Measurements from ENCODE around the gene ITPR2. TPM values are rescaled to one million over a fixed set of nuclear protein-coding genes. Genes with fewer than 3 reads are reported as not detected.

ITPR2 gene
- total RNA-seq, 1 donor from 2014 or later = 74.5 TPM

GRCh38 chr12:26304273-26304672, 528.7 kb downstream of the ITPR2 start:
- ChIA-PET CTCF (interaction anchor here (1.1 kb wide), 1 partner anchor 14 kb away, joined by 3 read pairs; no protein-coding TSS in a partner anchor), POLR2A (no interaction called here)
- TF ChIP-seq, protein P1, sequence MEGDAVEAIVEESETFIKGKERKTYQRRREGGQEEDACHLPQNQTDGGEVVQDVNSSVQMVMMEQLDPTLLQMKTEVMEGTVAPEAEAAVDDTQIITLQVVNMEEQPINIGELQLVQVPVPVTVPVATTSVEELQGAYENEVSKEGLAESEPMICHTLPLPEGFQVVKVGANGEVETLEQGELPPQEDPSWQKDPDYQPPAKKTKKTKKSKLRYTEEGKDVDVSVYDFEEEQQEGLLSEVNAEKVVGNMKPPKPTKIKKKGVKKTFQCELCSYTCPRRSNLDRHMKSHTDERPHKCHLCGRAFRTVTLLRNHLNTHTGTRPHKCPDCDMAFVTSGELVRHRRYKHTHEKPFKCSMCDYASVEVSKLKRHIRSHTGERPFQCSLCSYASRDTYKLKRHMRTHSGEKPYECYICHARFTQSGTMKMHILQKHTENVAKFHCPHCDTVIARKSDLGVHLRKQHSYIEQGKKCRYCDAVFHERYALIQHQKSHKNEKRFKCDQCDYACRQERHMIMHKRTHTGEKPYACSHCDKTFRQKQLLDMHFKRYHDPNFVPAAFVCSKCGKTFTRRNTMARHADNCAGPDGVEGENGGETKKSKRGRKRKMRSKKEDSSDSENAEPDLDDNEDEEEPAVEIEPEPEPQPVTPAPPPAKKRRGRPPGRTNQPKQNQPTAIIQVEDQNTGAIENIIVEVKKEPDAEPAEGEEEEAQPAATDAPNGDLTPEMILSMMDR (IDR thresholded peaks at IDR 0.05) = no peak
- Mint-ChIP-seq H3K36me3 (ENCODE audit: low read depth) (no peaks in the 10 kb centered on the region), H3K4me1 (peaks cover 18% of the 10 kb centered on the region), H3K27ac (no peak overlapping the region), H3K4me3 (no peak overlapping the region), H3K9me3 (no peaks in the 10 kb centered on the region), H3K27me3 (no peaks in the 10 kb centered on the region)
- ATAC-seq (ENCODE audit: low read depth) (no peak), DNase-seq (no peak)
- intact Hi-C loops (cut with micrococcal nuclease) = no loop called here

DNA sequence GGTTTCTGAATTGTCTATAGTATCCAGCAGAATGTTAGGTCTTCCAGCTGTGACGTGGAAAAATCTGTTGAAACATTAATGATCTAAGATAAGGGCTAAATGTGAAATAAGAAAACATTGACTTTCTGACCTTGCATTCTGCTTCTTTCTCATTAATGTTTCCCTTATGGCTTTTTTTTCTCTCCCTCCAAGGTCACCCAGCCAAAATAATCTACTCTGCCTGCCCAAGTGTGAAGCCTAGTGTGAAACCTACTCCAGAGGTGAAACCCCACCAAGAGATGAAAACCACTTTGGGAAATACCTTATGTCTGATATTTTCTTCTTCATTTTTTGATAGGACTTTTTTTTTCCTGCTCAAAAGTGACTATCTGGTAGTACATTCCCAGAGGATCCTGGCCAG, 529.6 kb downstream of the ITPR2 start:
- intact Hi-C loops (cut with micrococcal nuclease) = no loop called here
- peak overlapping the region; percentile 5 for H3K27ac Mint-ChIP-seq
- TF ChIP-seq, protein P1 (IDR thresholded peaks at IDR 0.05) = no peak
- peaks cover 27% of the 10 kb centered on the region for H3K4me1 Mint-ChIP-seq
- no peaks in the 10 kb centered on the region for H3K36me3 Mint-ChIP-seq (ENCODE audit: low read depth)
- ATAC-seq (ENCODE audit: low read depth) (no peak), DNase-seq (no peak)
- CTCF ChIA-PET = no interaction called here
- no peaks in the 10 kb centered on the region for H3K27me3 Mint-ChIP-seq
- H3K9me3 Mint-ChIP-seq = no peaks in the 10 kb centered on the region
- POLR2A ChIA-PET = no interaction called here
- no peak overlapping the region for H3K4me3 Mint-ChIP-seq

- H3K36me3 Mint-ChIP-seq (ENCODE audit: low read depth) = no peaks in the 10 kb centered on the region
- intact Hi-C loops (cut with micrococcal nuclease) = no loop called here
- peaks cover 33% of the 10 kb centered on the region for H3K4me1 Mint-ChIP-seq
- POLR2A ChIA-PET = no interaction called here
- no peak for ATAC-seq (ENCODE audit: low read depth)
- TF ChIP-seq, protein P1 (IDR thresholded peaks at IDR 0.05) = no peak
- H3K27me3 Mint-ChIP-seq = no peaks in the 10 kb centered on the region
- CTCF ChIA-PET = no interaction called here
- H3K4me3 Mint-ChIP-seq = no peak overlapping the region
- no peak for DNase-seq
- no peak overlapping the region for H3K27ac Mint-ChIP-seq
- H3K9me3 Mint-ChIP-seq = no peaks in the 10 kb centered on the region
These were observed 530.2 kb downstream of the ITPR2 start for GRCh38 chr12:26302776-26303175.

DNA sequence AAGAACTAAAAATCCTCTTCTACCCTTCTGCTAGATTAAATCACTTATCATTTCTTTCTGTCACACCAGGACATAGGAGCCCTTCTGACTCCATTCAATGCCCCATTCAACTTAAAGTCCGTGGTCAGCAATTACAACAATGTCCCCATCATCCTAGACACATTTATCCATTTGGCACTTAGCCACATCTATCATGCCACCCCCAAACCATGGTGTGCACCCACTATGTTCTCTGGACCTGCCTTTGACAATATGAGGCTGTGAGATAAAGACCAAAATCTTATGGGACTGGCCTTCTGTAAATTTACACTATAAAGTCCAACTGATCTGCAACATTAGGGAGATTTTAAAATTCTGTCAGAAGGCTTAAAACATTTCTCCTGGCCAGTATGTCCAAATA, 533.2 kb downstream of the ITPR2 start:
- peak overlapping the region; percentile 80 for H3K27ac Mint-ChIP-seq
- H3K4me1 Mint-ChIP-seq = peaks cover 34% of the 10 kb centered on the region

More for the DNA sequence above, 533.2 kb downstream of the ITPR2 start:
- CTCF ChIA-PET = no interaction called here
- Mint-ChIP-seq H3K36me3 (ENCODE audit: low read depth) (no peaks in the 10 kb centered on the region), H3K27me3 (no peaks in the 10 kb centered on the region), H3K4me3 (peak overlapping the region; percentile 63), H3K9me3 (no peaks in the 10 kb centered on the region)
- DNase-seq (no peak), ATAC-seq (ENCODE audit: low read depth) (no peak)
- TF ChIP-seq, protein P1 (IDR thresholded peaks at IDR 0.05) = no peak
- intact Hi-C loops (cut with micrococcal nuclease) = loop anchor here (1.0 to 5.0 kb wide), 7 partner anchors 19 to 638 kb away; partner anchors contain the start of genes FGFR1OP2 and INTS13
- POLR2A ChIA-PET = interaction anchor here (3.2 kb wide), 1 partner anchor 18 kb away, joined by 26 read pairs; no protein-coding TSS in a partner anchor

Measured in activated B cell treated with CpG ODN at 0.5 μM for 24 hours (primary cell).